Myocyte (in vitro differentiated cells): ENCODE data around the gene ZNF239. TPM values are rescaled to one million over a fixed set of nuclear protein-coding genes. Genes with fewer than 3 reads are reported as not detected.
"Not testable (repeated sequence)": the region's sequence is repeated elsewhere in the genome, so short reads cannot be mapped to it uniquely, and the experiment has no call there.

Experiments
- DNase-seq: peaks from one replicate; pipeline ENCODE4 v3.0.0-alpha.2; 2012; ENCODE audit warnings: low read depth
- polyA plus RNA-seq: library from polyadenylated mRNA; unstranded; fragments of >200 nt; gene quantifications from one replicate; pipeline ENCODE4 v1.2.1, GENCODE V29; 2012; ENCODE audit warnings: missing spikeins
- total RNA-seq: library from RNA; depleted of rRNA; stranded (reverse); fragments of >200 nt; gene quantifications from 2 replicates; pipeline ENCODE4 v1.2.3, GENCODE V29; 2014

Gene ZNF239
- 1.7 and 3.6 TPM in 2 replicates for total RNA-seq
- polyA plus RNA-seq = 1.3 TPM

- peak; percentile 78 for DNase-seq
These were observed at the start of gene ZNF239 for GRCh38 chr10:43574001-43574892. TSS of gene ZNF239 (minus strand) at chr10:43574616. CDS start at chr10:43558079, 16,537 bp downstream.

DNA sequence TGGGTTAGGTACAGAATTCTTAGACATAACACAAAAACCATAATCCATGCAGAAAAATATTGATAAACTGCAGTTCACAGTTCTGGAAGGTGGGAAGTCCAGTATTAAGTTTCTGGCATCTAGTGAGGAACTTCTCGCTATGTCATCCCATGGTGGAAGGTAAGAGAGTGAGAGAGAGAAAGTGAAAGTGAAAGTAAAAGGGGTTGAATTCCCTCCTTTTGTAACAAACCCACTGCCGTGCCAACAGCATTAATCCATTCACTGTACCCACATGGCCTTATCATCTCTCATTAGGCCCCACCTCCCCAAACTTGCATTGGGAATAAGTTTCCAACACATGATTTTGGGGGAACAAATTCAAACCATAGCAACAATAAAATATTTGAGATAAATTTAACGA, 48.9 kb upstream of the ZNF239 start:
- peak; percentile 14 for DNase-seq

DNA sequence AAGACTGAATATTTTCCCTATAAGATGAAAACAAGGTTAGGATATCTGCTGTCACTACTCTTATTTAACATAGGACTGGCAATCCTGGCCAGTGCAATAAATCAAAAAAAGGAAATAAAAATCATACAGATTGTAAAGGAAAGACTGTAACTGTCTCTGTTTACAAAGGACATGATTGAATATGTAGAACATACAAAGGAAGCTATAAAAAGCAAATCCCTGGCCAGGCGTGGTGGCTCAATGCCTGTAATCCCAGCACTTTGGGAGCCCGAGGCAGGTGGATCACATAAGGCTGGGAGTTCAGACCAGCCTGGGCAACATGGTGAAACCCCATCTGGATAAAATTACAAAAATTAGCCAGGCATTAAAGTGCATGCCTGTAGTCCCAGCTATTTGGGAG, 47.6 kb upstream of the ZNF239 start:
- DNase-seq = no peak

DNA sequence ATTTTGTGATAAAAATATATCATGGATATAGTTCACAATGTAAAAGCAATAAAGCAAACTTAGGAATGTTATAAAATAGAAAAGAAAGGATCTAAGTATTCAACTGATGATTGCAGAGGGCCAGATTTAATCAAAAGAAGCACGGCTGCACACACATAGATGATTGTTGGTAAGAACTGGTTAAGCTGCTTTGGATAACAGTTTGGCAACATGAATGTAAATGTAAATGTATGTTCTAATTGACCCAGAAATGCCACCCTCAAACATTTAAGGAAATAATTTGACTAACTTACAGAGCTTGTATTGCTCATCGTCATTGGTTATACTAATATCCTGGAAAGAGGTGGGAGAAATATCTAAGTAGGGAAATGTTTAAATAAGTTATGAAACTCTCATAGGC, 45.0 kb upstream of the ZNF239 start:
- DNase-seq = no peak

GRCh38 chr10:43616697-43617370, 42.4 kb upstream of the ZNF239 start:
- no peak for DNase-seq

GRCh38 chr10:43610636-43611035, 36.2 kb upstream of the ZNF239 start:
- no peak for DNase-seq

DNA sequence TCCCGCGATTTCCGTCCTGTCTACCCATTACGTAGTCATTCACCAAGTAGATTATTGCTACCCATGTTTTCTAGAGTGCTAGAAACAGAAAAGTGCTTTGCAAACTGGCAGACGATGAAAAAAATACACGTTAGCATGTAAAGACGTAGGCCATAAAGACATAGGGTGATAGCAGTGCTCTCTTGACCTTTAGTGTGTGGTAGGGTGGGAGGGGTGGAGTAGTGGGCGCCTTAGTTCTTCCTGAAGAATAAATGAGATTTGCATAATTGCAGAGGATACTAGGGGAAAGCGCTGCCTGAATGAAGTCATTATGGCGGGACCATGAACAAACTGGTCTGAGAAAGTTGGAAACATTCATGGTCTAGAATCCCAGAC, 32.8 kb upstream of the ZNF239 start:
- DNase-seq = no peak

DNA sequence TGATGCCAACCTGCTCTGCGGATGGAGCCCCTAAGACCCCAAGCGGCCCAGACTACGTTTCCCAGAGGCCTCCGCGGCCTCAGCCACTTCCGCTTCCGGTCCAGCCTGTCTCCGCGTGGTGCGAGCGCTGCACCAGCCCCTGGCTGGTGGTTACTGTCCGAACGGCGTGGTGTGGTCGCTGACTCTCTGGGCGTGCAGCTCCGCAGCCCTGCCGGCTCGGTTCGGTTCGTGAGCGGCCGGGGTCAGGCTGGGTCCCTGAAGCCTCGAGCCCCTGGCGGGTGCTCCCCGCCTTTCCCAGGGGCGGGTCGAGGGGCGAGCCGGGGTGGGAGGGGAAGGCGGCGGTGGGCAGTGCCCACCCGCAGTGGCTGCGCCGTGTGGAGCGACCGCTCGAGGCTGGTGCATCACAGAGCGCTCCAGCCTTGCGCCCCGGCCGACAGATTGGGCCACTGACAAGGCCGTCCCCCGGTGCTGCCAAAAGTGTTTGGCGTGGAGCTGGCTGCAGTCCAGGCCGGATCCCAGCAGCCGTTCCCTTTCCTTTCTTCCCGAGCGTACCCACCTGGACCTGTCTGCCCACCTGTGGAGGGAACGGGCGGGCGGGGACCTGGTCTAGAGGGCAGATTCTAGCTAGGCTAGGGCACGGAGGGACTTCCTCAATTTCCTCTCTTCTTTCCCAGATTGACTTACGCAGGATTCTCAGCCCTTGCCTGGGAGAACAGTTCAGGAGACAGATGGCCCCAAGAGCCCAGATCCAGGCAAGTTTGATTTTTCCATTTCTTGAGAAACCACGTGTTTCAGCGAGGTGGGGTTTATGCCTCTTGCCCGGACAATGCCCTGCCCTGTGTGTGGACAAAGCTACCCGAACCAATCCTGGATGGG, 32.1 kb upstream of the ZNF239 start, which contains the start of gene ZNF485:
Gene ZNF485 (plus strand): TSS at position 116 of the 876 bp plus-strand sequence. CDS start 613 bp downstream, at position 729.
- DNase-seq = peak; percentile 73

GRCh38 chr10:43605850-43606322, 31.5 kb upstream of the ZNF239 start:
- DNase-seq = no peak

DNA sequence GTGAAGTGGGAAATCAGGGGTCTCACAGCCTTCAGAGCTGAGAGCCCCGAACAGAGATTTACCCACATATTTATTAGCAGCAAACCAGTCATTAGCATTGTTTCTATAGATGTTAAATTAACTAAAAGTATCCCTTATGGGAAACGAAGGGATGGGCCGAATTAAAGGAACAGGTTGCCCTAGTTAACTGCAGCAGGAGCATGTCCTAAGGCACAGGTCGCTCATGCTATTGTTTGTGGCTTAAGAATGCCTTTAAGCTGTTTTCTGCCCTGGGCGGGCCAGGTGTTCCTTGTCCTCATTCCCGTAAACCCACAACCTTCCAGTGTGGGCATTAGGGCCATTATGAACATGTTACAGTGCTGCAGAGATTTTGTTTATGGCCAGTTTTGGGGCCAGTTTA, 27.2 kb upstream of the ZNF239 start:
- not testable (repeated sequence) for DNase-seq

- DNase-seq = no peak
These were observed 24.9 kb upstream of the ZNF239 start for GRCh38 chr10:43599333-43599732.

DNA sequence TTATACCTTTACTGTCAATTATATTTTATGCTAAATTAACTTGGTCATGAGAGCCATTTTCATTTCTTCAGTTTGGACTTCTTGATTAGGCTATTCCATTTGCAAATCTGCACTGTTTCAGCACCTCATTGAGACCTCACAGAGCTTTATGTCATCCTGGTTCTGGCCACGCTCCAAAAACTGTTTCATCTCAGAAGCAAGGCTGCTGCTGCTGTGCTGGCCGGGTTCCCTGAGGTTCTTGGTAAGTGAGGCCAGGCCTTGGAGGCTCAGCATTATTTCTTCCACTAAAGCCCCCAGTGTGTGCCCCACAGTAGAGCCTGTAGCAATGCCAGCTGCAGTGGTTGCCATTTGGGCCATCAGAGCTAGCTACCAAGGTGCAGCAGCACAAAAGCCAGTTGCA, 24.0 kb upstream of the ZNF239 start:
- peak; percentile 15 for DNase-seq

- DNase-seq = no peak
These were observed 22.1 kb upstream of the ZNF239 start for GRCh38 chr10:43596546-43596945.

DNA sequence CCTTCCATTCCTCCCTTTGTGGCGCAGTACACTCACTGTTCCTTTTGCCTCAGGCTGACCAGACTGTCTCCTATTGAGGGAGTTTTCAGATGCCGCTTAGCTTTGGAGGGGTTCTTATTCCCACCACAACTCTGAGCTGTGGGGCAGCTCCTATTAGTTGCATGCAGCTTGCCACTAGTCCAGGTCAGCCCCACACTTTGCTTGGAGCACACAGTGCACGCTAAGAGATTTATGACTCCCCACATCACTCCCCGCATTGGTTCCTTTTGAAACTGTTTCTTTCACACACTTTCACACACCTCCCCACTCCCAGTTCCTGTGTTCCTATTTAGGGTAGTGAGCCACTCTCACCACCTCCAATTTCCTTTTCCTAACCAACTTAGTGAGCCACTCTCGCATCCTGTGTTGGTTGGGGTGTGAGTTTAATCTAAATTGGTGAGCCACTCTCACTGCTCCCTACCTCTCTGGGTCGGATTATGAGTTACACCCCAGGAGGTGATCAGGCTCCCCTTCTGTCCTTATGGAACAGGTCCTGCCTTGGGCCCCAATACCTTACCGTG, 21.4 kb upstream of the ZNF239 start:
- peak; percentile 14 for DNase-seq

DNA sequence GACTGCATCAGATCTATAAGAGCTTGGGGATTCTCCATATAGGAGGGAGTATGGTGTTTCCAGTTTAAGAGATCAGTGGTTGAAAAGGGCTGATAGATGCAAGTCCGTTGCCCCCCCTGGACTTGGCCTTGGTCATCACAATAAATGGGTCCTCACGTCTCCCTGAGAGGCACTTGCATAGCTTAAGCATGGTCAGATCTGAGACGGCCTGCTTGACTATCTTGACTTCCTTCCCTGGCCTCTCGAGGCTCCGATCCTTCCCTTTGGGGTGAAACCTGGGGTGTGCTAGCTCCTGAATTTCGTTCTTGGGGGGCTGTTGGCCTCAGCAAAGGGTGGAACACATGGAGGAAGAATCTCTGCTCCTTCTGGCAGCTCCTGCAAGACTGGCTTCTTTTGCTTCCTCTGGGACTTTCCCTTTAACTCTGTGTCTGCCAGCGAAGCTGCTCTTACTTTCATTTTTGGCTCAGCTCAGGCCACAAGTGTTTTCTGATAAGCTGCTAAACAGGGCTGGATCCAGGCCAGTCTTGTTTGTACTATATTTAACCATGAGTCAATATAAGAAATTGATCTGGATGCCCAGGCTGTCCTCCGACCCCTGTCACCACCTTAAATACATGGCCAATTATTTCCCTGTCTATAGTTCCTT, 20.7 kb upstream of the ZNF239 start:
- peak; percentile 62 for DNase-seq

- DNase-seq = no peak
These were observed 17.0 kb upstream of the ZNF239 start for GRCh38 chr10:43591303-43591904.

DNA sequence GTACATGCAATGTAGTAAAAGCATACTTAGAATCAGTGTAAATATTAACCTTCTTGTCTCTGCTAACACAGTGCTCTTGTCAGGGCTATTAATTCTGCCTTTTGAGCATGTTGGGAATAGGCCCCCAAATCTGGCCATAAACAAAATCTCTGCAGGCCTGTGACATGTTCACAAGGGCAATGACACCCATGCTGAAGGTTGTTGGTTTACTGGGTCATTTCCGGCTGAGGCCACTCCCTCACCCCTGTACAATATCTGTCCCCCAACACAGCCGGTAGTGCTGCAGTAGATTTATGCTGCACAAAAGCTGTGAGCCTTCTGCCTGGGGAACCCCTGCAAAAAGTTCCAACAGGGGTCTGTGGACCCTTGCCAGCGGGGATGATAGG, 12.3 kb upstream of the ZNF239 start:
- not testable (repeated sequence) for DNase-seq

DNA sequence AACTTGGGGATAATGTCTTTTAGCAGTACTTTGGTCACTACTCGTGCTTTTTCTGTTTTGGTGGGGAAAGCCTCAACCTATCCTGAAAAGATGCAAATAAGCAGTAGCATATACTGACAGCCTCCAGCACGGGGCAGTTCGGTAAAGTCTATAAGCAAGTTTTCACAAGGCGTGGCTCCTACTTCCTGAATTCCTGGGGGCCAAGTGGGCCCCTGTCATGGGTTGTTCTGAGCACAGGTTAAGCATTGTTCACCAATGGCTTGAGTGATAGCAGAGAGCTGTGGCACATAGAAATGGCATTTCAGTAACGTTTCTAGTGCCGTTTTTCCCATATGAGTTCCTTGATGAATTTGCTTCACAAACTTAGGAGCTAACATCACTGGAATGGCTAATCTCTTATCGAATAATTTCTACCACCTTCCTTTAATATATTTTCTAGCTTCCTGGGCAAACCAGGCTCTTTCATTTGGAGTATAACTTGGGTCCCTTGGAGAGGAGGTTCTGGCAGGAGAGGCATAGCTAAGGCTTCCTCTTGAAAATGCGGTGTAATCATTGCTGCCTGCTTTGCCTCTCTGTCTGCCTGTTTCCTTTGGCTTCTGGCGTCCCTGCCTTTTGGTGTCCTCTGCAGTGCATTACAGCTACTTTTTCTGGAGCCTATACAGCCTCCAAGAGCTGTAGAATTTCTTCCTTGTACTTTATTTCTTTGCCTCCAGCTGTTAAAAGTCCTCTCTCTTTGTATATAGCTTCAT, 11.7 kb upstream of the ZNF239 start:
- DNase-seq = no peak

DNA sequence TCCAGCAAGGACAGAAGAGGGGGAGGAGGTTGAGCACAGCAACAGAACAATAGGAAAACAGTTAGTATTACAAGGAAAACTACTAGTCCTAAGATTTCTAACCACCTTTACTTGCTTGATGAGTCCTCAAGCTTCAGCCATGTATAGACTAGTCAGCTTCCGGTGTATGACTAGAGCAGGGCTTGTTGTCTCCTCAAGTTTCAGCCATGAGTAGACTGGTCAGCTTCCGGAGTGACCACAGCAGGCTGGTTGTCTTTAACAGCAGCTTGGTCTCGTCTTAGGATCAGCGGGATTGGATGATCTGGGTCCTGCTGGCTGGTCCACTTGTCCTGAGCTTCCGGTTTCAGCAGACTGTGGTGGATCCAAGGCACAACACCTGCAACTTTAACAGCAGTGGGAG, 10.6 kb upstream of the ZNF239 start:
- DNase-seq = peak; percentile 54
